ENCODE data around the gene PLK3.

The PLK3 gene

DNA sequence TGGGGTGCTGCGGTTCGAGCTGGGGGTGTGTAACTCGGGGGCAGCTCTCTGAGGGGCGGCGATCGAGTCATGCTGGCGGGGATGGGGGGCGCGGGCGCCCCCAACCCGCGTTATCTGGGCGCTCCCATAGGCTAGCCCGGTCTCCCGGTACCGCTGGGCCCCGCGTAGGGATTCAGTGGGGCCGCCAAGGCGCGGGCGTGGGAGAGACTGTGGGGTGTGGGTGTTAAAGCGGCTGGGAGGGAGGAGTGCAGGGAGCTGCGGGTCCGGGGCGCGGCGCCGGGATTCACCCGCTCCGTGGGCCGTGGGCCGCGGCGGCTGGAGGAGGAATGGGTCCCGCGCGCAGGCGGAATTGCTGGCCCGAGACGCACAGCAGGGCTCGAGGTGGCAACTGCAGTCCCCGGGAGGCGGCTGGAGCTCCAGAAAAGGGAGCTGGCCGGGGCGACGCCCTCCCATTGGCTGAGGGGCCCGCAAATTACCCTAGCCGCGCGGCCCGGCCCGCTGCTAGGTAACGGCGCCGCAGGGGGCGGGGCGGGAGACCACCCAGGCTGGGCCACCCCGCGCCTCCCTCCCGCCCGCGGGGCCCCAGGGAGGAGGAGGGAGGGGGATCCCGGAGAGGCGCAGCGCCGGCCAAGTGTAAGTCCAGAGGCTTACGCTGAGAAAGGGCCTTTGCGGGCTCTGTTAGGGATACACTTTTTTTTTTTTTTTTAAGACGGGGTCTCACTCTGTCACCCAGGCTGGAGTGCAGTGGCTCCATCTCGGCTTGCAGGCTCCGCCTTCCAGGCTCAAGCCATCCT lies 42.9 kb downstream of the PLK3 start, which contains the start of gene PTCH2:
PTCH2 (minus strand) TSS at position 392 of the 794 bp plus-strand sequence; CDS start at position 71, 321 bp downstream.
- H3K9me3 ChIP-seq, result no peaks in the 10 kb centered on the region
- no peaks in the 10 kb centered on the region for H3K27me3 ChIP-seq
- H3K27ac ChIP-seq, result peak within 1 kb of the TSS; percentile 71 to 72
- peaks cover 0 to 22% (median 3%) of the 10 kb centered on the region in 4 donors for H3K4me1 ChIP-seq
- TF ChIP-seq, protein P1, sequence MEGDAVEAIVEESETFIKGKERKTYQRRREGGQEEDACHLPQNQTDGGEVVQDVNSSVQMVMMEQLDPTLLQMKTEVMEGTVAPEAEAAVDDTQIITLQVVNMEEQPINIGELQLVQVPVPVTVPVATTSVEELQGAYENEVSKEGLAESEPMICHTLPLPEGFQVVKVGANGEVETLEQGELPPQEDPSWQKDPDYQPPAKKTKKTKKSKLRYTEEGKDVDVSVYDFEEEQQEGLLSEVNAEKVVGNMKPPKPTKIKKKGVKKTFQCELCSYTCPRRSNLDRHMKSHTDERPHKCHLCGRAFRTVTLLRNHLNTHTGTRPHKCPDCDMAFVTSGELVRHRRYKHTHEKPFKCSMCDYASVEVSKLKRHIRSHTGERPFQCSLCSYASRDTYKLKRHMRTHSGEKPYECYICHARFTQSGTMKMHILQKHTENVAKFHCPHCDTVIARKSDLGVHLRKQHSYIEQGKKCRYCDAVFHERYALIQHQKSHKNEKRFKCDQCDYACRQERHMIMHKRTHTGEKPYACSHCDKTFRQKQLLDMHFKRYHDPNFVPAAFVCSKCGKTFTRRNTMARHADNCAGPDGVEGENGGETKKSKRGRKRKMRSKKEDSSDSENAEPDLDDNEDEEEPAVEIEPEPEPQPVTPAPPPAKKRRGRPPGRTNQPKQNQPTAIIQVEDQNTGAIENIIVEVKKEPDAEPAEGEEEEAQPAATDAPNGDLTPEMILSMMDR (IDR thresholded peaks at IDR 0.05), result no peak
- no peaks in the 10 kb centered on the region for H3K36me3 ChIP-seq
- intact Hi-C loops (cut with DNase I; ENCODE audit: low total_unique reads), result no loop called here
- peak; percentile 69 to 86 for DNase-seq
- H3K4me3 ChIP-seq, result peak within 1 kb of the TSS; percentile 54 to 74

DNA sequence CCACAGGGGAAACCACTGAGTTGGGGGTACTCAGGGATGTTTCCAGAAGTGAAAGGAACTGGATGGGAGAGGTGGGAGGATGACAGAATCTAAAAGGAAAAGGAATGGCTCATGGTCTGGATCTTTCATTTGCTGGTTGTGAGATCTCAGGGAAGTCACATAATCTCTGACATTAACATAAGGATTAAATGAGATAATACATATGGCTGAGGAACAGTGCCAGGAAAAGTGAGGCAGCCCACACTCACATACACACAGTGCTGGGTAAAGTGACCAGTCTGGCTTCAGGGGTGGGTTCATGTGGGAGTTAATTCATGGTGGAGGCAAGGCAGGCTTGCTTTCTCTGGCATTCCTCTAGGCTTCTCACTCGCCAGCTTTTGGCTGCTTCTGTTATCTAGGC lies 46.8 kb downstream of the PLK3 start:
- H3K9me3 ChIP-seq, result no peaks in the 10 kb centered on the region
- intact Hi-C loops (cut with DNase I; ENCODE audit: low total_unique reads), result loop anchor here (5.0 kb wide), 1 partner anchor 155 kb away; no protein-coding TSS in a partner anchor
- no peak for DNase-seq
- no peak overlapping the region for H3K4me3 ChIP-seq
- no peak overlapping the region for H3K27ac ChIP-seq
- no peaks in the 10 kb centered on the region for H3K27me3 ChIP-seq
- H3K36me3 ChIP-seq, result peaks cover 0 to 11% (median 0%) of the 10 kb centered on the region in 3 donors
- peaks cover 0 to 20% (median 3%) of the 10 kb centered on the region in 4 donors for H3K4me1 ChIP-seq
- TF ChIP-seq, protein P1 (IDR thresholded peaks at IDR 0.05), result no peak

DNA sequence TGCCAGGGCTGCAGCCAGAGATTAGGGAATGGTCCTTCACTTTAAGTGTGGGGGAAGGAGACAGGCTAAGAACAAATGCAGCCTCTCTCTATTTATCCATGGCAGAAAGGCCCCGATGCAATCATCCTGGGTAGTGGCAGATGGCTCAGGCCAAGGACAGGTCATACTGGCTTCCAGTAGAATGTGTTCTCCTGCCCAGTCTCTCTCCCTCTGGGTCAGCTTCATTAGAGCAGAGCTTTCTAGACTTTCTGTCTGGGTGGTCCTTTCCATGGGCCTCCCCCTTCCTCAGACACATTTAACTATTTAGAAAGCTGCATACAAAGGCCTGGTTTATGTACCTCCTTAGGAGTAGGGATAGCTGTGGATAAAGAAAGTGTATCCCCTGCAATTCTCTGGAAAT lies 47.7 kb downstream of the PLK3 start:
- no peaks in the 10 kb centered on the region for H3K9me3 ChIP-seq
- H3K4me3 ChIP-seq, result no peak overlapping the region
- TF ChIP-seq, protein P1 (IDR thresholded peaks at IDR 0.05), result no peak
- no peaks in the 10 kb centered on the region for H3K27me3 ChIP-seq
- peaks cover 0 to 11% (median under 1%) of the 10 kb centered on the region in 4 donors for H3K4me1 ChIP-seq
- H3K36me3 ChIP-seq, result peaks cover 0 to 11% (median 0%) of the 10 kb centered on the region in 3 donors
- no peak overlapping the region for H3K27ac ChIP-seq
- intact Hi-C loops (cut with DNase I; ENCODE audit: low total_unique reads), result loop anchor here (5.0 kb wide), 1 partner anchor 154 kb away; no protein-coding TSS in a partner anchor
- no peak for DNase-seq

DNA sequence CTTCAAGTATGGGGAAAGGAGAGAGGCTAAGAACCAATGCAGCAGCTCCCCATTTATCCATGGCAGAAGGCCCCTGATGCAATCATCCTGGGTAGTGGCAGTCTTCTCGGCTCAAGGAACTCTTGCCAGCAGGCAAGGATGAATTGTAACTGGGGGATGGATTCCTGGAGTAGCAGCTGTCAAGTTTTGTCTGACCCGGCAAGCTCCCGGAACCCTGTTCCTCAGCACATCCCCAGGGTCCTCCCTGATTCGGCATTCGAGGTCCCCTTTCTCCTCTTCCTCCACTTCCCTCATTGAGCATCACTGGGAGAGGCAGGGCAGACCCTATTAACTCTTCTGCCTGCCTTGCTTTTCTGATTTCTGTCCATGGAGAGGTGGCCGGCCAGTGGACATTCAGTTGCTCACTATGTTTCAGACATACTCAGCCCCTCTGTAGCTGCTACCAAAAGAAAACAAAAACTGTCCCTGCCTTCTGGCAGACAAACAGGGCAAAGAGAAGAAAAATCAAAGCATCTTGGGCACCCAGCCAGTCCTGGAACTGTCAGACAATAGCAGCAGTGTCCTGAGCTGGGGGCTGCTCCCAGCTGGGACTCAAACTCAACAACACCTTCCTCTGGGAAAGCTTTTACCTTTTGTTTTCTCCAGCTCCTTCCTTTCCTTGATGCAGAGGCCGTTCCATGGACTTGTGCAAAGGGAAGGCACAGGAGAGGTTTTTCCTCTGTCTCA lies 48.4 kb downstream of the PLK3 start:
- peaks cover 0 to 4% (median 0%) of the 10 kb centered on the region in 4 donors for H3K4me1 ChIP-seq
- TF ChIP-seq, protein P1 (IDR thresholded peaks at IDR 0.05), result no peak
- no peaks in the 10 kb centered on the region for H3K27me3 ChIP-seq
- H3K36me3 ChIP-seq, result peaks cover 0 to 11% (median 5%) of the 10 kb centered on the region in 3 donors
- DNase-seq, result no peak
- H3K27ac ChIP-seq, result no peak overlapping the region
- no peak overlapping the region for H3K4me3 ChIP-seq
- H3K9me3 ChIP-seq, result no peaks in the 10 kb centered on the region
- intact Hi-C loops (cut with DNase I; ENCODE audit: low total_unique reads), result loop anchor here (5.0 kb wide), 1 partner anchor 154 kb away; no protein-coding TSS in a partner anchor

DNA sequence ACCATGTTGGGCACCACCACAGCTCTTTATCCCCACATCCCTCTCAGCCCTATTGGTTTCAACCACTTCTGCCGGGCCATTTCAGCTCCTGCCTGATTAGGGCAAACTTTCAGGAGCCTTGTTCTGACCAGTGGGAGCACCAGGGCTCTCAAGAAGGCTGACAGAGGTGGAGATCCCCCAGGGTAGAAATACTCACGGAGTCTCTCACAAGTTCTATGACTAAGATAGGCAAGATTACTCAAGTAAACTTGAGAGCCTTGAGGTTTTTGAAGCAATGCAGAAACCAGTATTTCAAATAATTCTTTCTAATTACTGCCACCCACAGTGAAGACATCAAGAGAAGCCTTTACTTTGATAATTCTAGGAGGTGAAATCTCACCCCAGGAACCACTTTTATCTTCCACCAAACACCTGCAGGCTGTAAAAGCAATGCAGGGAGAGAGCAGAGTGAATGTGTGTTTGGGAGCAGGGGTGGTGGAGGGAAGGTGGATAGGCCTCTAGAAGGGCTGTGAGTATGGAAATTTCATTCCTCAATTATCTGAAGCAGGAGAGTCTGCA lies 49.5 kb downstream of the PLK3 start:
- no peak overlapping the region for H3K27ac ChIP-seq
- intact Hi-C loops (cut with DNase I; ENCODE audit: low total_unique reads), result loop anchor here (5.0 kb wide), 1 partner anchor 153 kb away; no protein-coding TSS in a partner anchor
- peaks cover 0 to 4% (median 0%) of the 10 kb centered on the region in 4 donors for H3K4me1 ChIP-seq
- H3K36me3 ChIP-seq, result peaks cover 0 to 11% (median 5%) of the 10 kb centered on the region in 3 donors
- no peaks in the 10 kb centered on the region for H3K9me3 ChIP-seq
- TF ChIP-seq, protein P1 (IDR thresholded peaks at IDR 0.05), result no peak
- DNase-seq, result no peak
- no peaks in the 10 kb centered on the region for H3K27me3 ChIP-seq
- no peak overlapping the region for H3K4me3 ChIP-seq
